Measurements from ENCODE around the gene CCDC88A.
"Not testable (repeated sequence)": the region's sequence is repeated elsewhere in the genome, so short reads cannot be mapped to it uniquely, and the experiment has no call there.

The CCDC88A gene

DNA sequence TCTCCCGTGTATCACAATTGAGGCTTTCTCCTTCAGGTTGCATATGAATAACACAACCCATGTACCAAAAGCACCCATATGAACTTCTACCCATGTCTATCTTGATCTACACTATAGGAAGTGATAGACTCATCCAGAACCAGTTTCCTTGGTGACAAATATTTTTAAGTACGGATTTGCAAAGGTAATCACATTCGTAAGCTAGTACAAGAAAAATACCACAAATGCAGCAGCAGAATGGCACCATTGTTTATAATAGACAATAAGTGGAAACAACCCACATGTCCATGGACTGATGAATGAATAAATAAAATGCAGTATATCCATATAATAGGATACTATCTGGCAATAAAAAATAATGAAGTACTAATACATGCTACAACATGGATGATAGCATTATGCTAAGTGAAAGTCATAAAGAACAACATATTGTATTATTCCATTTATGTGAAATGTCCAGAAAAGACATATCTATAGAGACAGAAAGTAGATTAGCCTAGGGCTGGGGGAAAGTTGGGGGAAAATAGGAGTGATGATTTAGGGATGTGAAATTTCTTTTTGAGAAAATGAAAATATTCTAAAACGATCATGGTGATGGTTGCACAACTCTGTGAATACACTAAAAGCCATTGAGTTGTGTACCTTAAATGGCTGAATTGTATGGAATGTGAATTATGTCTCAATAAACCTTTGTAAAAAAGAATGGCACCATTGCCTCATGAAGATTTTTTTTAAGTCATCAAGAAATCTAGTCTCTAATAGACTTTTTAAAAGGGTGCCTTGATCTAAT, 3.4 kb upstream of the CCDC88A start:
- DNase-seq, result no peak

DNA sequence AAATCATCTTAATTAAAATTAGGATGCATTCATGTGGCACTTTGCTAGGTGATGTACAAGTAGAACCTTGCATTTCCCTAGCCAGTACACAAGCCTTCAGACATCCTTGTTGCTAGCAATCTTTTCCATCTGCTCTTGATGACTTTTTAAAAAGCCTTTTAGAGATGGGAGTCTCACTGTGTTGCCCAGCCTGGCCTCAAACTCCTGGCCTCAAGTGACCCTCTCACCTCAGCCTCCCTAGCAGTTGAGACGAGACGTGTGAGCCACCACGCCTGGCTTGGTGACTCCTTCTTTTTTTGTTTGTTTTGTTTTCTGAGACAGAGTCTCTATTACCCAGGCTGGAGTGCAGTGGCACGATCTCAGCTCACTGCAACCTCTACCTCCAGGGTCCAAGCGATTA, 1.7 kb upstream of the CCDC88A start:
- no peak for DNase-seq

DNA sequence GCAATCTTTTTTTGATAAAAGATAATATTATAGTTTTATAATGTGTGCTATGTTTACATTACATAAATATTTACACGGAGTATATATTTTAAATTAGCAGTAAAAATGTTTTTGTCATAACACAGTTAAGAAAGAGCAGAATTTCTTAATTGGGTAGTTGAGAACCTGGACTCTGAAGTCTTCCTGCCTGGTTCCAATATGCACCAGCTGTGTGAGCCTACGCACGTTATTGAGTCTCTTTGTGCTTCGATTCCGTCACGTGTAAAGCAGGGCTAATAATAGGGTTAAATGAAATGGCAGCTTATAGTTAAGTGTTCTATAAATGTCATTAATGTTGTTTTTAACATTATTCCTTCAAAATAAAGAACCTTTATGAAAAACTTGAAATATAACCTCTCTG, 1.2 kb upstream of the CCDC88A start:
- DNase-seq, result no peak

DNA sequence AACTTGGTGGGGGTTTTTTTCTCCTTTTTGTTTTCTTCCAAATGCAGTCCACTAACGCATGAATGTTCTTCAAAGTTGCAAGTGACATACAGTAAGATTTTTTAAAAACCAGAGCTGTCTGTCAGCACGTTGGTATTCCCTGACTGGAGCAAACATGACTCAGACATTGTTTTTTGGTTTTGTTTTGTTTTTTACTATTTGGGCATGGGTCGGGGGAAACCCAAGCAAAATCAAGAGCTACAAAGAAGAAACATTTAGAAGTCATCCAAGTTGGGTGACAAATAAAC, 726 bp upstream of the CCDC88A start:
- DNase-seq, result no peak

DNA sequence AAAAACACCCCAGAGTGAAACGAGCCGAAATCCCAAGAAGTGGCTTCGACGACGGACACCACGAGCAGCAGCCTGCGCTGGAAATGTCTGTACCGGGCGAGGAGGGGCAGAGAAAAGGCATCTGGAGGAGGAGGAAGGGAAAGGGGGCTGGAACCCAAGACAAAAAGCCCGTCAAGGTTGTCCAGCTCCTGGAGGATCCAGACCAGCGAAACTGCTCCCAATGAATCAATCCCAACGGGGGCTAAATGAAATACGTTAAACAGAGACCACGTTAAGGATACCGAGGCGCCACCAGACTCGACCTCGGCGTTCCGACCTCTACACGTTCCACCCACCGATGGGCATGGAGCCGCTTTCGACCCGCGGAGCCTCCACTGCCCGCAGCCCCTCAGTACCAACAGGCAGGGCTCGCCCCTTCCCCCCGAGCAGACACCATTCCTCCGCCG, 400 bp downstream of the CCDC88A start:
- DNase-seq, result peak; percentile 4 to 11

DNA sequence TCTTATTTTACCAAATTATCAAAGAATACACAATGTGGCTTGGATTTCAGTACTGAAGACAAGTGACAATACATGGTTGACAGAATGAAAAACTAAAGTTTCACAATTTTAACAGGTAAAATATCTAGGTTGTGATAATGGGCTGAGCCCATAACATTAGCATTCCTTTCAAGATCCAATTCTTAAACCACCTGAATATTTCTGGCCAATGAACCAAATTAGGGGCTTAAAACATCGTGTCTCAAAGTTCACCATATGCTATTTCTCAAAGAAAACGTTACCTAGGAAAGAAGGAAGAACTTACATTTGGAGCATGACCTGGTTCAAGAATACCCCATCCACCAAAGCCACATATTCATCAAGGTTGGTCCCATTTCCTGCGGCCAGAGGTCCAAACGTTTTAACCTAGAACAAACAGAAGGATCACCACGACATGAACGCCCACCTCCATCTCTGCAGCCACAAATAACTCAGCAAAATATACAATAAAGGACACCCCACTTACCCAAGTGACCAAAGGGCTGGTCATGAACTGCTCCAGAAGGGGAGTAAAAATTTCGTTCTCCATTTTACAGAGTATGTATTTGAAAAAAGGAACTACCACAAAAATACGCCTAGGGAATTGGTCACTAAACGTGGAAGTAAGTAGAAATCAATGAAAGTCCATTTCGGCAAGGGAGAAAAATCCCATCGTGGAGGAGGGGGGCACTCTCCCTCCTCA, 984 bp downstream of the CCDC88A start:
- no peak for DNase-seq

DNA sequence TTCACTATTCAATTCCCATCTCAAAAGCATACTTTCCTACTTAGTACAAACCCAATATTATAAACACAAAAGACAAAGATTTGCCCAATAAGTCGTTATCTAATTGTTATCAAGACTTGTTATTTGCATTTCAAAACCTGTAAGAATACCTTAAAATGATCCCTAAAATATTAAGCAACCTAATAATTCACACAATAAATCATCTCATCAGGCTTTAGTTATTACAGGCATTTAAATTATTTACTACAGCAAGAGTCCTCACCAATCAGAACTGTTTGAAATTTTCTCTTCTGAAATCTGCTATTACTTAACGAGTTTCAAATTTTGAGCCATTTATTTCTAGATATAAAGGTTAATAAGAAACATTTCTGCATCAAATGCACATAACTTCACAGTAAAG, 1.6 kb downstream of the CCDC88A start:
- DNase-seq, result no peak

DNA sequence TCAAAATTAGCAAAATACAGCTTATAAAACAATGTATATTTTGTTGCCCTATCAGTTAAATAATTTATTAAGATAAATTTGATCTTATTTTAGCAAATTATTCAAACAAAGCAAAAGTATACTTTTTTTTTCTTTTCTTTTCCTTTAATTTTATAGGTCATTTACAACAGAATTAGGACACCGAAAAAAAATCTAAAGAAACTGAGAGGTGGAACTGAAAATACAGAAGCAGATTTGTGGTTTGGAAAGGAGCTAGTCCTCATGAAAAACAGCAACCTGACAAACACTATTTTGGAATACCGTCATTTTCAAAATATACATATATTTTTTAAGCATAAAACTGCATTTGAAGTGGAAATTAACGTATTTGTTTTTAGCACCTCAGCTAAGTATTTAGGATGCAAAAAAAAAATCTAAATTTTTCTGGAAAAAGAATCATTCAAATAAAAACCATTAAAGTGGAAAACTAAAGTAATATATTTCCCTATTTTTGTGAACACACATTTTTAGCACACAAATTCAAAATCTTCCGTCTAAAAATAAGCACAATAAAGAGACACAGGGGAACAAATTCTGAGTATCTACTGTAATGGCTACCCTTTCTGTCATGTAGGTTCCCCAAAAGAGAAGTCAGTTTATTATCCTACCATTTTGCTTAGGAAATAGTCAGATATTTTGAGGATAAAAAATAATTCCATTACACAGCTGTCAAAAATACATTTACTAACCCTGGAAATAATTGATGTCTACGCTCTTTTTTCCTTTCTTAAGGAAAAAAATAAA, 2.7 kb downstream of the CCDC88A start:
- no peak for DNase-seq

DNA sequence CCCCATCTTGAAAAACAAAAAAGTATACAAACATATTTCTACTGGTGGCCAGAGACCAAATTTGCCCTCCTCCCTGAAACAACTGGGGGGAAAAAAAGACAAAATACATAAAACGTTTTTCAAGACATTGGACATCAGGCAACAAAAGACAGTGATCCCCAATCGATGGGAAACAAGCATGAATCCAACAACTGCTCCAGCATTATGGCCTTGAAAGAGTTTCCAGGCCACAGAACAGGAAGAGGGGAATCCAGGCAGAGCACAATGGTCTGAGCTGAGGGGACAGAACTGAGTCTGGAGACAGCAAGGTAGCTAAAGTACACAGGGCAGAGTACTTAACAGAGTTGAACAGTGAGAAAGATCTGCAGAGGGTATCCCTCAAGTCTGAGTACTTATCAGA, 4.4 kb downstream of the CCDC88A start:
- no peak for DNase-seq

DNA sequence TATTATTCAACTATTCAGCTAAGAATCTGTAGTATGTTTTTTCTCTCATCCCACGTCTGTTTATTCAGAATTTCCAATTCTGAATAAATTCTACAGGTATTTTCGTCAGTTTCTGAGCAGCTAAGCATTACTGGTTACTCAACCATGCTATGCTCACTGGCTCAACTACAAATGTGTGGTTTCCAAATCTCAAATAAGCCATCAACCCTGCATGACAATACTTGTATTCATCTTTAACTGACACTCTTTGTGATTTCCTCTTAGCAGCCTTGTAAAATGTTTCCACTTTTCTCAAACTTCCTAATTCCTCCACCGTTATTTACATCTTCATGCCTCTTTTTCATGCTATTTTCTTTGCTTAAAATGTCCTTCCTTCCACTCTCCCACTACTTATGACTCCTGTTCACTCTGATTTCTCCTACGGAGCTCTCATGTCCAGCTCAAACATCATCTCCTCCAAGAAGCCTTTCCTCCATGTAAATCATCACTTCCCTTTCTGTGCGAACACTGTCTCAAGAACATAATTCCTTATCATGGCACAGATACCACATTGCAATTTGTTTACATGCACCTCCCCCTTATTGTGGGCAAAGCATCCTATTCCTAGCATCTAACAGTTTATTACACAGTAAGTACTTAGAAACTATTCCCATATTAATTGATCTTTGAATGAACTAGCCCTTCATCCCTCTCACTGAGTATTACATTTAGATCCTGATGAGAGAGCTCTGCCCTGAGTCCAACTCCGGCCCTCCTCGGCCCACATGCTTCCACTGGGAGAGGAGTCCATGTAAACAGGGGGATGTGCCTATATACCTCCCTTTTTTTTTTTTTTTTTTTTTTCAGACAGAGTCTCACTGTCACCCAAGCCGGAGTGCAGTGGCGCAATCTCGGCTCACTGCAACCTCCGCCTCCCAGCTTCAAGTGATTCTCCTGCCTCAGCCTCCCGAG, 10.5 kb downstream of the CCDC88A start:
- no peak for DNase-seq

DNA sequence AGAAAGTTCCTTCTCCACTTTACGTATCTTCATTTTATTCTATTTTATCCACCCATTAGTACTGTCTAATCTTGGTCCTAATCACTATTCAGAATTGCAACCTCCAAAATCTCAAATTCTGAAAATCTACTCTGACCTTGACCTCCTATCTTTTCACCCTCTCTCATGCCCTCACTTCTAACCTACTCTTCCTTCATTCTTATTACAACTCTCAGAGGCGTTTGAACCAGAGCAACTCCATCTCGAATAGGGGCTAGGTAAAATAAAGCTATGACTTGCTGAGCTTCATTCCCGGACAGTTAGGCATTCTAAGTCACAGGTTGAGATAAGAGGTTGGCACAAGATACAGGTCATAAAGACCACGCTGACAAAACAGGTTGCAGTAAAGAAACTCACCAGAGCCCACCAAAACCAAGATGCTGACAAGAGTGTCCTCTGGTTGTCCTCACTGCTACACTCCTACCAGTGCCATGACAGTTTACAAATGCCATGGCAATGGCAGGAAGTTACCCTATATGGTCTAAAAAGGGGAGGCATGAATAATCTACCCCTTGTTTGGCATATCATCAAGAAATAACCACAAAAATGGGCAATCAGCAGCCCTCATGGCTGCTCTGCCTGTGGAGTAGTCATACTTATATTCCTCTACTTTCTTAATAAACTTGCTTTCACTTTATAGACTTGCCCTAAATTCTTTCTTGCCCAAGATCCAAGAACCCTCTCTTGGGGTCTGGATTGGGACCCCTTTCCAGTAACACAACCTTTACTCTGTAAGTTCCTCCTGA, 11.4 kb downstream of the CCDC88A start:
- DNase-seq, result no peak

DNA sequence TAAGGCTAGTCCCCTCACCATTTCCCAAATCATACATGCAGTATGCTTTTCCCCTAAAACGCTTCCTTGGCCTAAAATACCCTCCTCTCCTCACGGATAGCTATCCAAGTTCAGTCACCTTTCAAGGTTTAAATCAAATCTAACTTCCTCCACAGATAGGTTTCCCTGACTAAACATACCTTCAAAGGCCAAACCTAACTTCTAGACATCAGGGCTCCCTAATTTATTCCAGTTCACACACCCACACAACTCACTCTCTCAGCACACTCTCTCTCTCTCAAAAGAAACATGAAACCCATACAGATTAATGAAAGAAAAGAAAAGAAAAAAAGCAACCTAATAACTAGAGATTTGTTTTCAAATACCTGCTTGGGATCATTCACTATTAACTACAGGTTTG, 14.5 kb downstream of the CCDC88A start:
- DNase-seq, result no peak

DNA sequence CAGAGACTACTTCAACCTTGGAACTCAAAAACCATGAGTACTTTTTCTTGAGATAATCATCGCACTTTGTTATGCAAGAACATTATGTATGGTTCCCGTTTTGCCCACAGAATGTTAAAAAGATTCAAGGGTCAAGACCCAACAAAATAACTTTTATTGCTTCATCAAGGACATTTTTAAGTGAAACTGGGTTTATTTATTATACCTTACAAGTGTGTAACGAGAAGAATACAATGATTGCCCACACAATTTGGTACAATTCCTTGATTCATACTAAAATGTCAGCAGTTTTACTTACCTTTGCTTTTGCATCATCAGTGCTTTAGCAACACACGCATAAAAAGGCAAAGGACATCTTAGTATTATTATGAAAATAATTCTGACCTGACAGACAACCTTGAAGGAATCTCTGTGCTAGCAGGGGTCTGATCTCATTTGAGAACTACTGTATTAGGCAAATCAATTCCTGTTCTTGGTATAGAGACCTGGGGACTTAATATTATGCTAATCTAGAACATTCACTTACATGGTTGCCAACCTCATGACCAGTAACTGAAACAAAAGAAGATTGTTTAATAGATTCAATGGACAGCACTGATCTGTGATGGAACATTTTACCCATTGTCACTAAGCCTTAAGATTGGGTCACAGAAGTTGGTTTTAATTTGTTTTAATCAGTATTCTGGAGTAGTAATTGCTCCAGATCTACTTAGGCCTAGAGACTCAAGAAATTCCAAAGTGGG, 16.2 kb downstream of the CCDC88A start:
- no peak for DNase-seq

DNA sequence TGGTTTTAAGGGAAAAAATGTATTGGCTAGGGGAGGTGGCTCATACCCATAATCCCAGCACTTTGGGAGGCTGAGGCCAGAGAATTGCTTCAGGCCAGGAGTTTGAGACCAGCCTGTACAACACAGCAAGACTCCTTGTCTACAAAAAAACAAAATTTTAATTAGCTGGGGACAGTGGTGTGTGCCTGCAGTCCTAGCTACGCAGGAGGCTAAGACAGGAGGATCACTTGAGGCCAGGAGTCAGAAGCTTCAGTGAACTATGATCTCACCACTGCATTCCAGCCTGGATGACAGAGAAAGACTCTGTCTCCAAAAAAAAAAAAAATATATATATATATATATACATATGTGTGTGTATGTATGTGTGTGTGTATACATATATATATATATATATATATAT, 18.5 kb downstream of the CCDC88A start:
- no peak for DNase-seq

DNA sequence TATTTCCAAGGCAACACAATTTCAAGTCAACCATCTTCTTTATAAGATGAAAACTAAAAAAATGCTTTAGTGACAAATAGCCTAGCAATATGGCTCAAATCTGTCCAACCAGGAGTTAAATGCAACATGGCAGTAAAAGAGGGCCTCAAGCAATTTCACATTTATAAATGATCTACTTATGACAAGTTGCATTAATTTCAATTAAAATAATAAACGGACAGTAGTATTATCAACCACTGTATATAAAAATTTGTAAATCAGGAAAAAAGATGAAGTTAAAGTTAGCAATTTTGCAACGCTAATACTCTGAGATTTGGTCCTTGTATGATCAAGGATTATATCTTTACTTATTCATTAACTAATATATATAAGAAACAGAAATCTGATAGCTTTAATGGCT, 19.3 kb downstream of the CCDC88A start:
- DNase-seq, result no peak

DNA sequence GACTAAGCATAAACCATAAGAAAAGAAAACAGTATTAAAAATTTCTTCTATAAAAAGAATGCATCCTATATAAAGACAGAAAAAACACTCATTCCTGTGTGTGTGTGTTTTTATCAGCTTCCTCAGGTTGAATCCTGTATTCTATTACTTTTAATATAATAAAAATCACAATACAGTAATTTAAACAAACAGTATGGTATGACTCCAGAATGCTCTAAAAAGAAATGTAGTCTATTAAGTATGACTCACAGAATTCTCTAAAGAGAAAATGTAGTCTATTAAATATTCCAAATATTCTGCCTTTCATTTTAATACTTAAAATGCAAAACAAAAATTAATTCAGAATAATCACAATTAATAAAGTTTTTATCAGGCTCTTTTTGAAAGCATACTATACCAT, 19.8 kb downstream of the CCDC88A start:
- no peak for DNase-seq

DNA sequence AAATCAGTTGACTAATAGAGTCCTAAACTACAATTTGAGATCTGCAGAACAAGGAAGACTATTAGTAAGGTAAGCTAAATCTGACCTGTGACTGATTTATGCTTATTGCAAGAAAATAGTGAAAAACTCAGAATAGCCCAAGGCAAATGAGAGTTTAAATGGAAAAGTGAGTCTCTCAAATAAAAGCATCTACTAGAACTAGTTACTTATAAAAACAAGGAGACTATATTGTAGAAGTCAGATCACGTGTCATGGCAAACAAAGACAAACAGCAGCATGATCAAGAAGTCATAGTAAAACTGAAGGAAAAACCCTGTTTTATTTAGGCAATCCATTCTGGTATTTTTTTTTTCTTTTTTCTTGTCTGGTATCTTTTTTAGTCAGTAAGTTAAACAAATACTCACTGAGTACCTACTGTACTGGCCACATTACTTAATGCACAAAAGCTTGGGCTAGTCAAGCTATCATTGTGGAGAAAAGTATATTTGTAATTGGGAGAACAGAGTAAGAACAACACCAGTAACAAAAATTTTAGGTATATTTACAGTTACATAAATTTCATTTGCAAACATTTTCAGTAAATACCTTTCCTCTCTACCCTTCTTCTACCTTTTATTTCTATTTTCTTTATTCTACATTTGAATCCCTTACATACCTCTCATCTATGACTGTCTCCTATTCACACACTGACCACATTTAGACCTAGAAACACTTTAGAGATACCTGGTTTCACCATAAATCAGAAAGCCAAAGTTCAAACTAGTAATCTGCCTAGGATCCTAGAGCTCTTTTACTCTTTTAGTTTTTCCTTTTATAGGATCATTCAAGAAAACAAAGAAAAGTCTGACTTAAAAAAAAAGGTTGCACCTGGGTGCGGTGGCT, 23.7 kb downstream of the CCDC88A start:
- no peak for DNase-seq

DNA sequence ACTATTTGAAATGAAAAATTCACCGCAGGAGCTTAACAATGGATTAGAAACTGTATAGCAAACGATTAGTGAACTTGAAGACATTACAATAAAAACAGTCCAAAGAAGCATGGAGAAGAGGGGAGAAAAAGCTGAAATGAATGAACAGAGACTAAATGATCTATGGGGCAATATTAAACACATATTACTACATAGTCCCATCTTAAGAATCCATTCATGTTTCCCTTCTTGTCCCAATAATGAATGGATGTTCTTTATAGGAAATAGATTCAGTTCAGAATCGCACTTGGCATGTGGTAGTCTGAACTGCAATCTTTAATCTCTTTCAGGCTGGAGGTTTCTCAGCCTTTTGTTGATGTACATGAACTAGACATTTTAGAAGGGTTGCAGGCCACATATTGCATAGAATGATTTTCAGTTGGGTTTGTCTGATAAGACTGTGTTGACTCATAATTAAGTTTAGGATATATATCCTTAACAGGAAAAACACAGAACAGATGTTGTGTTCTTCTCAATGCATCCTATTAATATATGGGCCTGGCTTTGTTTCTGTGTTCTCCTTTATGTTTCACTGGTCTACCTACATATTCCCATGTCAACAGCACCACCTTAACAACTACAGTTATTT, 27.9 kb downstream of the CCDC88A start:
- DNase-seq, result no peak

DNA sequence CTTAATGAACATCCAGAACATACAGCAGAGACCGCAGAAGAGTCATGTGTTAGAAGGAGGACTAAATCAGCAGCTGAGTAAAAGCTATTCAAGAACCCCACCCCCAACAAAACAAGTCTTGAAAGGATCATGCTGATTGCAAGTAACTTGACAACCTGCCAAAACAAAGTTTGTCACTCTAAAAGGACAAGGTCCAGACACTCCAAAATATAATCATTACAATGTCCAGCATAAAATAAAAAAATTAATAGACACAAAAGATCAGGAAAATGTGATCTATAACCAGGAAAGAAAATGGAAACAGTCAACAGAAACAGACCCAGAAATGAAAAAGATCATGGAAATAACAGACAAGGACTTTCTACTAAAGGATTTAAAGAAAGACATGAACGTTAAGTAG, 28.5 kb downstream of the CCDC88A start:
- no peak for DNase-seq

DNA sequence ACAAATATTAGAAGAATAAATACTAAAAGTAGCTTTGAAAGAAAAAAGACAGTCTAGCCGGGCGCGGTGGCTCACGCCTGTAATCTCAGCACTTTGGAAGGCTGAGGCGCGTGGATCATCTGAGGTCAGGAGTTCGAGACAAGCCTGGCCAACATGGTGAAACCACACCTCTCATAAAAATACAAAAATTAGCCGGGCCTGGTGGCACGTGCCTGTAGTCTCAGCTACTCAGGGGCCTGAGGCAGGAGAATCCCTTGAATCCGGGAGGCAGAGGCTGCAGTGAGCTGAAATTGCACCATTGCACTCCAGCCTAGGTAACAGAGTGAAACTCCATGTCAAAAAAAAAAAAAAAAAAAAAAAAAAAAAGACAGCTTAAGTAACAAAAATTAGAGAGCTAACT, 34.1 kb downstream of the CCDC88A start:
- not testable (repeated sequence) for DNase-seq
